IPS DF 6.9 (cell line): Measurements from ENCODE around the gene MBLAC2.

Experiments used
- DNase-seq: peaks from one replicate; pipeline ENCODE4 v3.0.0-alpha.2; 2013; ENCODE audit warnings: low read depth, low spot score
- H3K27ac ChIP-seq: one replicate; pipeline ENCODE4 v1.5.1; 2013; ENCODE audit warnings: low read length, control low read depth
- H3K27me3 ChIP-seq: 2 replicates; pipeline ENCODE4 v1.6.1; 2013; ENCODE audit warnings: mild to moderate bottlenecking, low read length; ENCODE audit not compliant: control insufficient read depth, insufficient read depth
- H3K36me3 ChIP-seq: 2 replicates; pipeline ENCODE4 v1.6.1; 2013; ENCODE audit warnings: low read length; ENCODE audit not compliant: control insufficient read depth, insufficient read depth
- H3K4me1 ChIP-seq: 2 replicates; pipeline ENCODE4 v1.6.1; 2013; ENCODE audit warnings: low read length; ENCODE audit not compliant: control insufficient read depth, insufficient read depth
- H3K4me3 ChIP-seq: 2 replicates; pipeline ENCODE4 v1.5.1; 2013; ENCODE audit warnings: mild to moderate bottlenecking, low read length
- H3K9me3 ChIP-seq: 2 replicates; pipeline ENCODE4 v1.6.1; 2013; ENCODE audit warnings: low read length, inconsistent platforms; ENCODE audit not compliant: control insufficient read depth, insufficient read depth
- WGBS: extraction: QIAGEN DNeasy Blood & Tissue Kit; methylation state at CpG from one replicate; pipeline ENCODE4 v1.1.7; 2013; ENCODE audit warnings: mixed read lengths, missing lambda C conversion rate; ENCODE audit not compliant: insufficient read length, insufficient coverage; 5-methylcytosine and 5-hydroxymethylcytosine counted together

The MBLAC2 gene

GRCh38 chr5:90461288-90461687 is 13.3 kb downstream of the MBLAC2 start:
- H3K4me1 ChIP-seq, result peaks cover 3% of the 10 kb centered on the region; the same call in 1 of the 2 replicates
- no peak for DNase-seq
- H3K27ac ChIP-seq, result no peak overlapping the region
- no peaks in the 10 kb centered on the region for H3K27me3 ChIP-seq
- no peaks in the 10 kb centered on the region for H3K36me3 ChIP-seq
- H3K4me3 ChIP-seq, result no peak overlapping the region
- WGBS, result no CpG with 5 or more reads among the region's 4 CpGs
- H3K9me3 ChIP-seq, result no peaks in the 10 kb centered on the region

DNA sequence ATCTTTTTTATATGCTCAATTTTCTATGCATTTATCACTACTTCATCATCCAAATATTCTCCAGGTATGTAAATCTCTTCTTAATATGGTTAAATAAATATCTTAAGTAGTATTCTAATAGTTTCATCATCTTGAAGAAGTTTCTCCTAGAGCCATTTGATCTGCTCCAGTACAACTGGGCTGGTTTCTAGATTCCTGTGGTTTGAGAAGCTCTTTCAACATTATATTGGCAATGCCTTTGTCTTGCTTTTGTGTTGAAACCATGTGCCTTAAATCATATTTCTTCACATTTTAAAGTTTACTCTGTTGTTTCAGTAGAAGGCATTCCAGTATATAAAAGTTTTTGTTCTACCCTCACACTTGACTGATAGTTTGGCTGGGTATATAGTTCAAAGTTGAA is 27.6 kb downstream of the MBLAC2 start:
- Histone ChIP-seq H3K9me3 (no peaks in the 10 kb centered on the region), H3K36me3 (no peaks in the 10 kb centered on the region), H3K4me1 (no peaks in the 10 kb centered on the region), H3K27ac (no peak overlapping the region), H3K27me3 (no peaks in the 10 kb centered on the region), H3K4me3 (no peak overlapping the region)
- no peak for DNase-seq

GRCh38 chr5:90440644-90441043 is 33.9 kb downstream of the MBLAC2 start:
- no peak for DNase-seq
- Histone ChIP-seq H3K4me3 (no peak overlapping the region), H3K27me3 (no peaks in the 10 kb centered on the region), H3K27ac (no peak overlapping the region), H3K36me3 (no peaks in the 10 kb centered on the region), H3K9me3 (no peaks in the 10 kb centered on the region), H3K4me1 (no peaks in the 10 kb centered on the region)
- WGBS, result no CpG with 5 or more reads among the region's 2 CpGs

DNA sequence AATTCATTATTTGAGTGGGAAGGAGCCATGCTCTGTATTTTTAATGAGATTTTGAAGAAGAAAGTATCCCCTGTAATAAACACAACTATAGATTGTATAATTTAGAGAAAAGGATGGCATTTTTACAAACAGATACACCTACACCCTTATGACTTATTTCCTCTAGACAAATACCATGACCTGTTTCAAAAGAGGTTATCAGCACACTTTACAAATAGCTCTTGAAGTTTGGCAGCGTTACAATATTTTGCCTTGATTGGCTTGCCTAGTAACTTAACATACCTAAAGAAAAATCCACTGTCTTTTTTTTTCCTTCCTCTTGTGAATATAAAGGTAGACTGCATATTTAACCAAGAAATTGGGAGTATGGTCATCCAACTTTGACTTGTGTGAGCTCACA is 36.5 kb downstream of the MBLAC2 start:
- no peak overlapping the region for H3K27ac ChIP-seq
- no CpG with 5 or more reads among the region's 1 CpG for WGBS
- no peaks in the 10 kb centered on the region for H3K27me3 ChIP-seq

DNA sequence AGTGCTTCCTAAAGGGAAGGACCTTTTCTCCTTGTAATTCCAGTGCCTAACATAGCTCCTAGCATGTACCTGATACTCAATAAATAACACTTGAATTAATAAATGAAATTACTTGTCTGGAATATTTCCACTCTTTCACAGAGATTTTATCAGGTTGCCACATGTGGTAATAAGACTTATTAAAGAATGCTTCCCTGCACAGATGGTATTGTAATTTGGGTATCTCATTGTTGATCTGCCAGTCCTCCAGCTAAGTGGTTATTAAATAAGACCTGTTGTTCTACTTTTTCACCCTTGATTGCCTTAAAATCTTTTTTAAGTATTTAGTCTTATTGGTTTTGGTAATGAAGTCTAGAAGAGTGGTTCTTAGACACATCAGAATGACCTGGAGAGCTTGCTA is 36.9 kb downstream of the MBLAC2 start:
- Histone ChIP-seq H3K27me3 (no peaks in the 10 kb centered on the region), H3K9me3 (no peaks in the 10 kb centered on the region), H3K36me3 (no peaks in the 10 kb centered on the region), H3K27ac (no peak overlapping the region), H3K4me1 (no peaks in the 10 kb centered on the region; the same call in 1 of the 2 replicates), H3K4me3 (no peak overlapping the region)
- no peak for DNase-seq

More for the DNA sequence above, 36.5 kb downstream of the MBLAC2 start:
- Histone ChIP-seq H3K4me3 (no peak overlapping the region), H3K4me1 (no peaks in the 10 kb centered on the region; the same call in 1 of the 2 replicates), H3K9me3 (no peaks in the 10 kb centered on the region), H3K36me3 (no peaks in the 10 kb centered on the region)
- DNase-seq, result no peak

GRCh38 chr5:90434116-90434714 is 40.4 kb downstream of the MBLAC2 start:
- Histone ChIP-seq H3K4me3 (no peak overlapping the region), H3K4me1 (no peaks in the 10 kb centered on the region; the same call in 1 of the 2 replicates), H3K36me3 (no peaks in the 10 kb centered on the region), H3K27ac (no peak overlapping the region), H3K9me3 (no peaks in the 10 kb centered on the region), H3K27me3 (no peaks in the 10 kb centered on the region)
- no peak for DNase-seq
- WGBS, result no CpG with 5 or more reads among the region's 5 CpGs

GRCh38 chr5:90424245-90424644 is 50.3 kb downstream of the MBLAC2 start:
- no peak for DNase-seq
- no CpG with 5 or more reads among the region's 1 CpG for WGBS

DNA sequence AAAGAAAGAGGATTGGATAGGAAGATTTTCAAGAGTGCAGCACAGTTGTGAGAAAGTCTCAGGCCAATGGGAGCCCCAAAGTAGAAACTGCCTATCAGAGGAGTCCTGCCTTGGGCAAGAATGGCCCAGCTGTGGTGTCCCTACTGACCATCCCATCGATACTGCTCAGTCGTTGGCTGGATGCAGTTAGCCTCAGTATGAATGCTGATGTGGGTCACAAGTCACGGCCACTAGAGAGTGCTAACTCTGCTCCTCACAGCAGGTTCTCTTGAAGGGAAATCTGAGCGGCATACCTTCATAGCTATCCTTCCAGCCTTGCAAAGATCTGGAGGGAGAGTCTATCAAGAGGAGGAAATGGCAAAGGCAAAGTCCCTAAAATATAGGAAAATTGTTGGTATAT is 53.4 kb downstream of the MBLAC2 start:
- Histone ChIP-seq H3K9me3 (no peaks in the 10 kb centered on the region), H3K4me1 (peaks cover 2% of the 10 kb centered on the region; the same call in 1 of the 2 replicates), H3K4me3 (no peak overlapping the region), H3K36me3 (no peaks in the 10 kb centered on the region), H3K27me3 (no peaks in the 10 kb centered on the region), H3K27ac (no peak overlapping the region)
- no CpG with 5 or more reads among the region's 4 CpGs for WGBS
- DNase-seq, result peak; percentile 20

More at GRCh38 chr5:90424245-90424644, 50.3 kb downstream of the MBLAC2 start:
- no peaks in the 10 kb centered on the region for H3K27me3 ChIP-seq
- H3K9me3 ChIP-seq, result no peaks in the 10 kb centered on the region
- no peak overlapping the region for H3K4me3 ChIP-seq
- peaks cover 2% of the 10 kb centered on the region; the same call in 1 of the 2 replicates for H3K4me1 ChIP-seq
- H3K36me3 ChIP-seq, result no peaks in the 10 kb centered on the region
- H3K27ac ChIP-seq, result no peak overlapping the region

DNA sequence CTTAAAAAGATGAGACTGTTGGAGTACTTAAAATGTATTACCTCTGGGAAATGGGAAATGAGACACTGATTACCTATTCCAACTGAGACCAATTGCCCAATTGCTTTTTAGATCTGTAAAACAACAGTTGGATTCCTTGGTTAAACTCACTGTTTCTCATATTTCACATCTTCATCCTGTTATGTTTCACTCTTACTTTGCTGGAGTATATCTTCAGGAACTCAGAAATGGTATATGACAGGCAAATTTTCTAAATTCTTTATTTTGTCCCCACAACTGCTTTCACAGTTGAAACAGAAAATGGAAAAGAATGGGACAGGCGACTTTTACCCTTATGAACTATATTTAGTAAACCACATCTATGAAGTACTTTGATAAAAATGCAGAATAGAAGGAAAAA is 56.4 kb downstream of the MBLAC2 start:
- no CpG with 5 or more reads among the region's 1 CpG for WGBS
- Histone ChIP-seq H3K27ac (no peak overlapping the region), H3K36me3 (no peaks in the 10 kb centered on the region), H3K27me3 (no peaks in the 10 kb centered on the region), H3K4me3 (no peak overlapping the region), H3K9me3 (no peaks in the 10 kb centered on the region), H3K4me1 (peaks cover 2% of the 10 kb centered on the region; the same call in 1 of the 2 replicates)
- no peak for DNase-seq

DNA sequence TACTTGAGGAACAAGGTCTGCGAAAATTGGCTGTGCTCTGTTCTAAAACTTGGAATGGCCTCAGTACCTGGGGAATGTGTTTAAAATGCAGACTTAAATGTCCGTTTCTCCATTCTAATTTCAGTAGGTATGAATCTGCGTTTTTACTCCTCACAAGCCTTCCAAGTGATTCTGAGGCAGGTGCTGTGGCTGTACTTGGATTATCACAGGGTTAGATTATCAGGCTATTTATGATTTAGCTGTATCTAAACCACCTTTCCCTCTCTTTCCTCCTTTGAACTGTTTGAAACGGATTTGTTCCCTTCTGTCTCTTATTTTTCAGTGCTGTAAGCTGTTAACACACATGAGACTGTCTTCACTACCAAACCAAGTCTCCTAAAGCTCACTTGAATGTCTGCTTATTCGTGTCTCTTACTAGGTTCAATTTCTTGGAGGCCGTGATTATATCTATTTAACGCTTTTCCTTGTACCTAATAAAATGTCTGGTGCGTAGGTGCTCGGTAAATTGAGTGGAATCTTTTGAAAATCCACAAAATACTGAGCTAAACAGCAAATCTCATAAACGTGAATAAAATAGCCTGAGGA is 64.3 kb downstream of the MBLAC2 start:
- WGBS, result 100% methylated on average over 1 of the region's 10 CpGs
- Histone ChIP-seq H3K4me1 (no peaks in the 10 kb centered on the region), H3K36me3 (no peaks in the 10 kb centered on the region), H3K4me3 (peak overlapping the region; percentile 66; the same call in 1 of the 2 replicates), H3K9me3 (no peaks in the 10 kb centered on the region), H3K27me3 (no peaks in the 10 kb centered on the region), H3K27ac (no peak overlapping the region)
- DNase-seq, result no peak
